Measurements from ENCODE around the gene KCTD16. TPM values are rescaled to one million over a fixed set of nuclear protein-coding genes. Genes with fewer than 3 reads are reported as not detected.

The KCTD16 gene
- total RNA-seq, 2 donors from 2014 or later: 3.4 to 4.3 TPM

GRCh38 chr5:144503123-144503522, 332.4 kb downstream of the KCTD16 start:
- H3K4me3 ChIP-seq: no peak overlapping the region
- DNase-seq: no peak
- no peak for TF ChIP-seq CTCF (IDR thresholded peaks at IDR 0.05)
- no peak for TF ChIP-seq POLR2A (IDR thresholded peaks at IDR 0.05)

GRCh38 chr5:144504929-144505577, 334.4 kb downstream of the KCTD16 start:
- WGBS, 2 donors: 44 to 46% methylated on average over 5 of the region's 5 CpGs
- Histone ChIP-seq H3K4me1 (no peaks in the 10 kb centered on the region), H3K27ac (no peak overlapping the region), H3K27me3 (no peaks in the 10 kb centered on the region), H3K4me3 (no peak overlapping the region), H3K9me3 (no peaks in the 10 kb centered on the region), H3K36me3 (replicated peaks in 1 of 2; ENCODE audit: insufficient read depth in 1 of 2, low read depth in 2 of 2) (no peaks in the 10 kb centered on the region)
- peak in 2 of 4 donors; percentile 6 to 14 for DNase-seq
- no peak for ATAC-seq
- TF ChIP-seq CTCF (IDR thresholded peaks at IDR 0.05) (no peak), POLR2A (IDR thresholded peaks at IDR 0.05) (no peak)
- intact Hi-C loops (cut with DNase I): no loop called here

More at GRCh38 chr5:144503123-144503522, 332.4 kb downstream of the KCTD16 start:
- 97% methylated on average over 2 of the region's 2 CpGs for WGBS, 2 donors
- no peak for ATAC-seq
- intact Hi-C loops (cut with DNase I): no loop called here
- no peaks in the 10 kb centered on the region for H3K9me3 ChIP-seq
- H3K27me3 ChIP-seq: no peaks in the 10 kb centered on the region
- H3K36me3 ChIP-seq (replicated peaks in 1 of 2; ENCODE audit: insufficient read depth in 1 of 2, low read depth in 2 of 2): no peaks in the 10 kb centered on the region
- H3K4me1 ChIP-seq: no peaks in the 10 kb centered on the region
- H3K27ac ChIP-seq: no peak overlapping the region

- Histone ChIP-seq H3K36me3 (replicated peaks in 1 of 2; ENCODE audit: insufficient read depth in 1 of 2, low read depth in 2 of 2) (no peaks in the 10 kb centered on the region), H3K4me1 (peaks cover 7% of the 10 kb centered on the region), H3K4me3 (no peak overlapping the region), H3K9me3 (no peaks in the 10 kb centered on the region), H3K27ac (peak overlapping the region; percentile 39 to 60 (median 50)), H3K27me3 (no peaks in the 10 kb centered on the region)
- peak; percentile 60 for ATAC-seq
- intact Hi-C loops (cut with DNase I): no loop called here
- DNase-seq: peak; percentile 15 to 50 (median 21)
- TF ChIP-seq POLR2A (IDR thresholded peaks at IDR 0.05): no peak
- 10 to 19% methylated on average over 10 of the region's 10 CpGs for WGBS, 2 donors
Observed at GRCh38 chr5:144510845-144511579, 340.3 kb downstream of the KCTD16 start.

- Histone ChIP-seq H3K9me3 (no peaks in the 10 kb centered on the region), H3K27me3 (no peaks in the 10 kb centered on the region), H3K4me1 (peaks cover 7% of the 10 kb centered on the region), H3K4me3 (no peak overlapping the region), H3K27ac (peak overlapping the region; percentile 39 to 60 (median 50)), H3K36me3 (replicated peaks in 1 of 2; ENCODE audit: insufficient read depth in 1 of 2, low read depth in 2 of 2) (no peaks in the 10 kb centered on the region)
- WGBS, 2 donors: 16 to 25% methylated on average over 4 of the region's 4 CpGs
- peak in 1 of 4 donors; percentile 19 for DNase-seq
- intact Hi-C loops (cut with DNase I): no loop called here
- TF ChIP-seq POLR2A (IDR thresholded peaks at IDR 0.05) (no peak), CTCF (IDR thresholded peaks at IDR 0.05) (no peak)
- peak; percentile 53 for ATAC-seq
Observed at GRCh38 chr5:144511580-144512072, 341.0 kb downstream of the KCTD16 start.

GRCh38 chr5:144522698-144523097, 352.0 kb downstream of the KCTD16 start:
- intact Hi-C loops (cut with DNase I): no loop called here
- no peak overlapping the region for H3K4me3 ChIP-seq
- TF ChIP-seq CTCF (IDR thresholded peaks at IDR 0.05) (no peak), POLR2A (IDR thresholded peaks at IDR 0.05) (no peak)
- 76 to 93% methylated on average over 1 of the region's 1 CpG for WGBS, 2 donors
- DNase-seq (no peak), ATAC-seq (no peak)
- H3K4me1 ChIP-seq: no peaks in the 10 kb centered on the region
- no peaks in the 10 kb centered on the region for H3K27me3 ChIP-seq
- no peaks in the 10 kb centered on the region for H3K9me3 ChIP-seq
- no peak overlapping the region for H3K27ac ChIP-seq
- H3K36me3 ChIP-seq (replicated peaks in 1 of 2; ENCODE audit: insufficient read depth in 1 of 2, low read depth in 2 of 2): no peaks in the 10 kb centered on the region

Measured in body of pancreas (tissue), 4 donors.